K562 (cell line): Measurements from ENCODE around the gene DNAJB14. TPM values are rescaled to one million over a fixed set of nuclear protein-coding genes. Genes with fewer than 3 reads are reported as not detected.

Experiments used
- ATAC-seq: fragments of 200-7000 bp; cut with Tn5 transposase; 3 replicates; pipeline ENCODE4 v1.9.1; 2020; ENCODE audit warnings: moderate library complexity
- BruUV-seq: library from RNA; stranded (reverse); fragments of 400-500 nt; replicated peaks from 2 replicates; lab custom pipeline; 2021; lab: Mats Ljungman, UMichigan
- CTCF ChIA-PET: fragments of 300-600 bp; formaldehyde crosslinking; extraction: SDS; loops from one replicate; lab custom pipeline; 2021; ENCODE audit warnings: low intra/inter-chr PET ratio; lab: Yijun Ruan, JAX
- POLR2A ChIA-PET: fragments of 300-600, 350-650 bp; sonication (Branson Sonifier 250); formaldehyde crosslinking; extraction: SDS; loops from one replicate; lab custom pipeline; 2021; ENCODE audit warnings: antibody characterized with exemption, inconsistent platforms; lab: Yijun Ruan, JAX
- DNase-seq, 4 experiments: peaks; one replicate each; pipeline versions ENCODE4 v3.0.0 to v3.0.0-alpha.2; 2011 to 2018; ENCODE audit warnings: low spot score in 3 of 4, mixed read lengths in 3 of 4; ENCODE audit errors: extremely low read depth in 1 of 4
- FAIRE-seq: peaks from 2 replicates; lab custom pipeline; 2011; peaks lifted over from hg19 to GRCh38; lab: Jason Lieb, UNC
- H2AFZ ChIP-seq: 2 replicates; pipeline ENCODE4 v1.6.0; 2011; ENCODE audit warnings: low read depth, low read length, control low read depth, inconsistent platforms
- H3K27ac ChIP-seq: fragments of 200-600 bp; 3 replicates; pipeline ENCODE4 v1.8.0; 2011; ENCODE audit warnings: low read depth, mild to moderate bottlenecking, control low read depth, inconsistent platforms, low read length, moderate library complexity, mixed read lengths; ENCODE audit errors: extremely low read depth
- H3K27me3 ChIP-seq, 2 experiments: fragments of 300-600 bp in 1 of 2; 2 replicates in 1 of 2; 3 replicates in 1 of 2; pipeline versions ENCODE4 v1.6.0 to v1.8.0; 2011; ENCODE audit warnings: inconsistent platforms in 2 of 2, low read length in 2 of 2, mild to moderate bottlenecking in 1 of 2, mixed read lengths in 1 of 2, moderate library complexity in 1 of 2; ENCODE audit not compliant: control insufficient read depth in 2 of 2, insufficient read depth in 2 of 2
- H3K36me3 ChIP-seq: fragments of 300-600 bp; 3 replicates; pipeline ENCODE4 v1.8.0; 2011; ENCODE audit warnings: mild to moderate bottlenecking, low read length, inconsistent platforms; ENCODE audit not compliant: control insufficient read depth, insufficient read depth
- H3K4me1 ChIP-seq, 2 experiments: fragments of 200-600 bp in 1 of 2; replicated peaks in 1 of 2; 2 replicates in 1 of 2; 3 replicates in 1 of 2; pipeline versions ENCODE4 v1.5.1 to v1.8.0; 2011; ENCODE audit warnings: inconsistent platforms in 2 of 2, low read length in 2 of 2, mild to moderate bottlenecking in 1 of 2, mixed read lengths in 1 of 2, moderate library complexity in 1 of 2; ENCODE audit not compliant: control insufficient read depth in 2 of 2, insufficient read depth in 2 of 2
- H3K4me2 ChIP-seq: 2 replicates; pipeline ENCODE4 v1.6.1; 2011; ENCODE audit warnings: low read length, control low read depth, inconsistent platforms, mixed read lengths; ENCODE audit not compliant: insufficient read depth
- H3K4me3 ChIP-seq: fragments of 200-600 bp; sonication (generic), shearing (Covaris generic); 2 replicates; pipeline ENCODE4 v1.5.1; 2016; ENCODE audit warnings: control low read depth, inconsistent platforms
- H3K79me2 ChIP-seq: fragments of 200-600 bp; 3 replicates; pipeline ENCODE4 v1.8.0; 2011; ENCODE audit warnings: low read length, inconsistent platforms; ENCODE audit not compliant: control insufficient read depth, insufficient read depth
- H3K9ac ChIP-seq, 2 experiments: 2 replicates each; pipeline versions ENCODE4 v1.6.0 to v1.6.1; 2011; ENCODE audit warnings: low read depth in 2 of 2, low read length in 2 of 2, control low read depth in 1 of 2, inconsistent platforms in 1 of 2, mild to moderate bottlenecking in 1 of 2, mixed read lengths in 1 of 2; ENCODE audit not compliant: insufficient read depth in 1 of 2
- H3K9me1 ChIP-seq: one replicate; pipeline ENCODE4 v1.6.0; 2011; ENCODE audit warnings: inconsistent platforms, mild to moderate bottlenecking, low read length, moderate library complexity; ENCODE audit not compliant: control insufficient read depth, insufficient read depth
- H3K9me3 ChIP-seq: replicated peaks from 2 replicates; pipeline ENCODE4 v1.5.1; 2011; ENCODE audit warnings: low read depth, low read length, inconsistent platforms; ENCODE audit not compliant: control insufficient read depth, insufficient read depth
- H4K20me1 ChIP-seq: replicated peaks from 2 replicates; pipeline ENCODE4 v1.6.1; 2011; ENCODE audit warnings: low read length, inconsistent platforms, mixed read lengths; ENCODE audit not compliant: control insufficient read depth, insufficient read depth
- CSDE1 ChIP-seq, 2 experiments: fragments of 450-650 bp; IDR thresholded peaks; 2 replicates each; pipeline ENCODE4 v1.6.1; 2016; ENCODE audit warnings: mild to moderate bottlenecking in 1 of 2
- E2F3 ChIP-seq: fragments of 250-450 bp; sonication (Bioruptor Pico); IDR thresholded peaks from 2 replicates; pipeline ENCODE4 v1.4.0; 2020; ENCODE audit warnings: mild to moderate bottlenecking
- EZH2 ChIP-seq: IDR thresholded peaks from 2 replicates; pipeline ENCODE4 v1.6.1; 2012; ENCODE audit warnings: low read depth, mild to moderate bottlenecking, inconsistent platforms, low read length, borderline replicate concordance
- ILK ChIP-seq: fragments of 450-650 bp; IDR thresholded peaks from 2 replicates; pipeline ENCODE4 v1.6.1; 2016; ENCODE audit warnings: missing genetic modification characterization, low read depth, mild to moderate bottlenecking, missing compliant biosample characterization, moderate library complexity, borderline replicate concordance
- JUNB ChIP-seq: fragments of 450-650 bp; formaldehyde crosslinking; conservative IDR thresholded peaks from 2 replicates; pipeline ENCODE4 v1.4.0; 2020; ENCODE audit warnings: mild to moderate bottlenecking
- MNT ChIP-seq, 2 experiments: fragments of 450-650 bp; conservative IDR thresholded peaks; 2 replicates each; pipeline ENCODE4 v1.6.1; 2017; ENCODE audit warnings: mild to moderate bottlenecking in 2 of 2, moderate library complexity in 2 of 2
- NUFIP1 ChIP-seq: fragments of 450-650 bp; IDR thresholded peaks from 2 replicates; pipeline ENCODE4 v1.6.1; 2018; ENCODE audit not compliant: partially characterized antibody
- PBX2 ChIP-seq, 2 experiments: IDR thresholded peaks in 1 of 2; conservative IDR thresholded peaks in 1 of 2; 2 replicates each; pipeline ENCODE4 v1.6.1; 2016; ENCODE audit warnings: low read depth in 2 of 2, mild to moderate bottlenecking in 1 of 2, missing compliant biosample characterization in 1 of 2, missing genetic modification characterization in 1 of 2, moderate library complexity in 1 of 2
- SRF ChIP-seq, 2 experiments: fragments of 250-450, 450-650 bp in 1 of 2; sonication (Bioruptor Pico) in 1 of 2; sonication (generic) in 1 of 2; formaldehyde crosslinking; IDR thresholded peaks; 2 replicates each; pipeline versions ENCODE4 v1.5.0 to v1.5.1; 2020 to 2022; ENCODE audit warnings: mild to moderate bottlenecking in 1 of 2, missing genetic modification reagents in 1 of 2
- SRSF1 ChIP-seq: fragments of 200-400 bp; formaldehyde crosslinking; IDR thresholded peaks from 2 replicates; pipeline ENCODE4 v1.6.1; 2017; ENCODE audit warnings: mild to moderate bottlenecking, low read depth, low read length, moderate library complexity
- TSC22D4 ChIP-seq: fragments of 450-650 bp; IDR thresholded peaks from 2 replicates; pipeline ENCODE4 v1.6.1; 2016; ENCODE audit warnings: missing genetic modification characterization, missing biosample characterization, control low read depth
- USF2 ChIP-seq: sonication (generic); formaldehyde crosslinking; IDR thresholded peaks from 2 replicates; pipeline ENCODE4 v1.5.0; 2020; ENCODE audit warnings: missing genetic modification reagents
- ZNF384 ChIP-seq: IDR thresholded peaks from 2 replicates; pipeline ENCODE4 v1.6.1; 2012; ENCODE audit warnings: low read depth, low read length, improper control_type of control experiment
- ZNF507 ChIP-seq: conservative IDR thresholded peaks from 2 replicates; pipeline ENCODE4 v1.6.1; 2017; ENCODE audit warnings: missing genetic modification characterization, missing compliant biosample characterization
- WGBS: fragments of 100-300 bp; shearing (Covaris generic); methylation state at CpG from one replicate; pipeline ENCODE4 v1.1.6; 2016; ENCODE audit warnings: low coverage, mixed read lengths; ENCODE audit not compliant: insufficient coverage; ENCODE audit errors: missing lambda C conversion rate; 5-methylcytosine and 5-hydroxymethylcytosine counted together
- in situ Hi-C: fragments of 300-500 bp; cut with MboI; formaldehyde crosslinking; loops from 4 replicates; pipeline ENCODE4 v1.15.0; 2018; ENCODE audit warnings: inconsistent platforms, mixed read lengths
- intact Hi-C: fragments of 100-400 bp; cut with micrococcal nuclease; formaldehyde crosslinking; loops from 2 replicates; pipeline ENCODE4 v1.14.2; 2022
- polyA plus RNA-seq, 8 experiments: library from polyadenylated mRNA; depleted of rRNA in 4 of 8; stranded (reverse) in 5 of 8; unstranded in 3 of 8; fragments of >200 nt; fragmentation: Nextera tagmentation in 2 of 8; fragmentation: Illumina TruSeq in 1 of 8; extraction: Ambion mirVana in 2 of 8; extraction: Trizol in 1 of 8; gene quantifications; 2 replicates each; pipeline versions ENCODE4 v1.2.1 to v1.2.3, GENCODE V29; 2011 to 2014; ENCODE audit warnings: inconsistent platforms in 1 of 8, missing spikeins in 1 of 8
- total RNA-seq, 7 experiments: library from RNA; depleted of rRNA in 6 of 7; stranded (reverse); fragments of >200 nt in 6 of 7; fragmentation: Illumina TruSeq in 2 of 7; extraction: Trizol in 2 of 7; gene quantifications; 2 replicates each; pipeline versions ENCODE4 v1.2.1 to v1.2.3, GENCODE V29; 2011 to 2021; ENCODE audit warnings: low replicate concordance in 1 of 7

The DNAJB14 gene
- total and polyA plus RNA-seq, 9 of the 15 experiments (the other 6 are each of a cell fraction or from before 2014, with no cell fraction given): 5.5 to 28.0 (median 12.7) TPM

GRCh38 chr4:99927566-99927965 lies 18.9 kb downstream of the DNAJB14 start (continued):
- TF ChIP-seq PBX2 (CRISPR knock-in tag; IDR thresholded peaks at IDR 0.05; ENCODE audit: low read depth) (no peak), PBX2 (tag; conservative IDR thresholded peaks at IDR 0.05; ENCODE audit: low read depth) (no peak), ZNF507 (tag) (no peak), CSDE1 (IDR thresholded peaks at IDR 0.05) (no peak), ILK (tag) (no peak), ZNF384 (no peak), E2F3 (CRISPR knock-in tag) (no peak)

GRCh38 chr4:99921174-99921573 lies 25.2 kb downstream of the DNAJB14 start:
- Histone ChIP-seq H2AFZ (no peak overlapping the region), H4K20me1 (no peaks in the 10 kb centered on the region), H3K27ac (no peak overlapping the region), H3K27me3 (no peaks in the 10 kb centered on the region), H3K4me2 (no peak overlapping the region), H3K4me3 (no peak overlapping the region), H3K36me3 (peaks cover 49% of the 10 kb centered on the region), H3K4me1 (no peaks in the 10 kb centered on the region; a peak in 1 of 5 replicates), H3K9me3 (no peaks in the 10 kb centered on the region), H3K9me1 (no peaks in the 10 kb centered on the region), H3K9ac (no peak overlapping the region), H3K79me2 (no peaks in the 10 kb centered on the region)
- DNase-seq: no peak
- ChIA-PET CTCF (no interaction called here), POLR2A (interaction anchor here (1.8 kb wide), 1 partner anchor 26 kb away, joined by 5 read pairs; the partner anchor contains the start of gene DNAJB14)
- FAIRE-seq: no peak
- TF ChIP-seq SRSF1: no peak
- no peak for TF ChIP-seq EZH2
- no peak for TF ChIP-seq TSC22D4
- TF ChIP-seq NUFIP1: no peak
- TF ChIP-seq USF2 (CRISPR knock-in tag): no peak
- TF ChIP-seq MNT (conservative IDR thresholded peaks at IDR 0.05): no peak
- no peak for TF ChIP-seq SRF (CRISPR knock-in tag; IDR thresholded peaks at IDR 0.05)
- TF ChIP-seq JUNB: no peak
- in situ Hi-C loops: no loop called here
- ATAC-seq: no peak
- intact Hi-C loops: no loop called here
- BruUV-seq: no TSS peak
- WGBS: 93% methylated on average over 3 of the region's 3 CpGs
